RWPE2 (cell line): Measurements from ENCODE around the gene PHC2.

Experiments
- ATAC-seq: fragments of 200-7000 bp; cut with Tn5 transposase; 3 replicates; pipeline ENCODE4 v1.9.1; 2021; ENCODE audit warnings: low read depth
- DNase-seq: peaks from one replicate; pipeline ENCODE4 v3.0.0-alpha.2; 2020; ENCODE audit warnings: low spot score
- H3K27ac ChIP-seq: fragments of 450-650 bp; 2 replicates; pipeline ENCODE4 v1.5.1; 2017; ENCODE audit warnings: mild to moderate bottlenecking; ENCODE audit not compliant: poor library complexity, severe bottlenecking
- H3K27me3 ChIP-seq: fragments of 250-450 bp; sonication (Bioruptor Pico); 2 replicates; pipeline ENCODE4 v1.5.1; 2021; ENCODE audit warnings: mild to moderate bottlenecking, moderate library complexity; ENCODE audit not compliant: insufficient read depth, poor library complexity, severe bottlenecking
- H3K36me3 ChIP-seq: fragments of 250-450 bp; sonication (Bioruptor Pico); 2 replicates; pipeline ENCODE4 v1.5.1; 2020; ENCODE audit warnings: low read depth, mild to moderate bottlenecking, moderate library complexity
- H3K4me1 ChIP-seq: fragments of 250-450 bp; sonication (Bioruptor Pico); 2 replicates; pipeline ENCODE4 v1.5.1; 2021; ENCODE audit warnings: mild to moderate bottlenecking, moderate library complexity; ENCODE audit not compliant: insufficient read depth, poor library complexity, severe bottlenecking
- H3K4me3 ChIP-seq: fragments of 250-450 bp; sonication (Bioruptor Pico); 2 replicates; pipeline ENCODE4 v1.5.1; 2021; ENCODE audit warnings: mild to moderate bottlenecking, moderate library complexity; ENCODE audit not compliant: severe bottlenecking
- H3K9me3 ChIP-seq: fragments of 250-450 bp; sonication (Bioruptor Pico); 2 replicates; pipeline ENCODE4 v1.5.1; 2021; ENCODE audit warnings: mild to moderate bottlenecking, moderate library complexity; ENCODE audit not compliant: severe bottlenecking
- CTCF ChIP-seq: fragments of 450-650 bp; IDR thresholded peaks from one replicate; pipeline ENCODE4 v1.5.1; 2017; ENCODE audit warnings: mild to moderate bottlenecking, moderate library complexity; ENCODE audit not compliant: poor library complexity, severe bottlenecking

Gene PHC2

GRCh38 chr1:33326785-33327184, 104.1 kb downstream of the PHC2 start:
- no peak overlapping the region for H3K4me3 ChIP-seq
- H3K27ac ChIP-seq = peak overlapping the region; percentile 57
- DNase-seq (no peak), ATAC-seq (no peak)
- H3K9me3 ChIP-seq = no peaks in the 10 kb centered on the region
- H3K36me3 ChIP-seq = peaks cover 93% of the 10 kb centered on the region
- TF ChIP-seq CTCF = no peak
- H3K4me1 ChIP-seq = peaks cover 8% of the 10 kb centered on the region
- H3K27me3 ChIP-seq = no peaks in the 10 kb centered on the region

- H3K27me3 ChIP-seq = no peaks in the 10 kb centered on the region
- peaks cover 75% of the 10 kb centered on the region for H3K36me3 ChIP-seq
- H3K27ac ChIP-seq = no peak overlapping the region
- no peak for TF ChIP-seq CTCF
- no peaks in the 10 kb centered on the region for H3K9me3 ChIP-seq
- no peak for DNase-seq
- no peak overlapping the region for H3K4me3 ChIP-seq
- H3K4me1 ChIP-seq = peaks cover 8% of the 10 kb centered on the region
- ATAC-seq = no peak
These were observed 106.0 kb downstream of the PHC2 start for GRCh38 chr1:33324677-33325575.

- H3K4me1 ChIP-seq = peaks cover 8% of the 10 kb centered on the region
- H3K36me3 ChIP-seq = peaks cover 64% of the 10 kb centered on the region
- no peak for TF ChIP-seq CTCF
- no peaks in the 10 kb centered on the region for H3K9me3 ChIP-seq
- ATAC-seq = no peak
- no peak overlapping the region for H3K27ac ChIP-seq
- DNase-seq = no peak
- H3K4me3 ChIP-seq = no peak overlapping the region
- no peaks in the 10 kb centered on the region for H3K27me3 ChIP-seq
These were observed 107.0 kb downstream of the PHC2 start for GRCh38 chr1:33323663-33324477.

DNA sequence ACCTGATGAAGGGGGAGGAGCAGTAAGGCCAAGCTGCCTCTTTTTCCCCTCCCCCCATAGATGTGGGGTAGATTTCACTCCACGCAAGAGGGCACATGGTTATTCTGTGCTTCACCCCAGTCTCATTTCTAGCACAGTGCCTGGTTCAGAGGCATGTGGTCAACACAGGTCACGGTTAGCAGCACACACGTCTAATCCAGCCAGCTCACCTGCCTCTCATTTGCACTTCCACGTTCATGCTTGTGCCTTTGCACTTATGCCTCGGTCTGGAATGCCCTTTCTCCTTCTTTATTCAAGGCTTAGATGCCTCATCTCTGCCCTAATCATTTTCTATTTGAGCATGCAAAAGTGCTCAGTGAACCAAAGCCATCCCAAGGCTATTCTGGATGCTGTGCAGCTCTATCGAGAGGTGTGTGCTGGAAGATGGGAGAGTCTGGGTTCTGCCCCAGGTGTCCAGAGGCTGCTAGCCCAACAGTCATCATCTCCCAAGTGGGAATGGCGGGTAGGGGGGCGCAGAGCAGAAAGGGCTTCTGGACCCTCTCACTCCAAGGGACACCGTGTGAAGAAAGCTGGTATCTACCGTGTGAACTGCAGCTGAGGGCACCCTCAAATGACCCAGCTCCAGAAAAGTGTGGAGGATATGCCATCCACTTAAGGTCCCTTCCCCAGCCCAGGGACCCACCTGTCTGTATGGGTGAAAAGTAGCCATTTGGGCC, 107.9 kb downstream of the PHC2 start:
- peaks cover 56% of the 10 kb centered on the region for H3K36me3 ChIP-seq
- no peaks in the 10 kb centered on the region for H3K9me3 ChIP-seq
- H3K27me3 ChIP-seq = no peaks in the 10 kb centered on the region
- ATAC-seq = no peak
- no peak overlapping the region for H3K27ac ChIP-seq
- no peak for DNase-seq
- TF ChIP-seq CTCF = no peak
- H3K4me1 ChIP-seq = peaks cover under 1% of the 10 kb centered on the region
- H3K4me3 ChIP-seq = no peak overlapping the region
